GM21576 (cell line): ENCODE data around the gene SPEG.

Source experiments
- ATAC-seq: cut with Tn5 transposase; IDR thresholded peaks from one replicate; pipeline ENCODE4 v1.9.1; 2021; ENCODE audit warnings: mild to moderate bottlenecking, moderate library complexity; ENCODE audit not compliant: unreplicated experiment

Gene SPEG

DNA sequence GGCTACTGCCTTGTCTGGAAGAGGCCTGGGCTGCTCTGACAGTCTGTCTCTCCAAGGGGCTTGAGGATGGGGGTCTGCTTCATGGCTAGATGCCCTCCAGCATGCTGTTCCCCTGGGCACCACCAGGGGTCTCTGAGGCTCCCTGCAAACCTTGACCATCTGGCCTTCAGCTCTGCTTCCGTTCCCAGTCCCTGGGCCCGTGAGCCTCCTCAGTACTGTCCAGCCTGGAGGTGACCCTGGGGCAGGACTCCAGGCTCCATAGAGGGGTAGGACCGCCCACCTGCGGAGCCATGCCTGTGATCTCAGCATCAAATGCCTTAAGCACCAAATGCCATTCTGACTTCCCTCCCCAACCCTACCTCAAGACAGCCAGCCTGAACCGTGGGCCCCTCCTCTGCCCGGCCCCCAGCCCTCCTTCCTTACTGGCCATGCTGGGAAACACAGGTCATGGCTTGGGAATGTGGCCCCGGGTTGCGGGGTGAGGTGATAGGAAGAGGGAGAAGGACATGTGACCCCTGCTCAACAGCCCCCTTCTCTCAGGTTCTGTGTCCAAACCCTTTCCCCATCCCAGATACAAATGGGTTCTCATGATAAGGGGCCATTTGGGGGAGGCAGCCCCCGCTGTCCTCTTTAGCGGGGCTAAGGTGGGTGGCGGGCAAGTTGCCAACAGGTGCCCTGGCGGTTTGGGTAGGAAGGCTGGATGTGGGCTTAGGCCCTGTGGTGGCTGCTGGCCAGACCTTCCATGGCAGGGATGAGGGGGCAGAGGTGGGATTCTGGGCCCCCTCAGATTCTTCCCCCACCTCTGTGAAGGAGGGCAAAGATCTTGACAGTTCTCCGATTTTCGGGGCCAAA lies 25.0 kb downstream of the SPEG start:
- no peak for ATAC-seq

DNA sequence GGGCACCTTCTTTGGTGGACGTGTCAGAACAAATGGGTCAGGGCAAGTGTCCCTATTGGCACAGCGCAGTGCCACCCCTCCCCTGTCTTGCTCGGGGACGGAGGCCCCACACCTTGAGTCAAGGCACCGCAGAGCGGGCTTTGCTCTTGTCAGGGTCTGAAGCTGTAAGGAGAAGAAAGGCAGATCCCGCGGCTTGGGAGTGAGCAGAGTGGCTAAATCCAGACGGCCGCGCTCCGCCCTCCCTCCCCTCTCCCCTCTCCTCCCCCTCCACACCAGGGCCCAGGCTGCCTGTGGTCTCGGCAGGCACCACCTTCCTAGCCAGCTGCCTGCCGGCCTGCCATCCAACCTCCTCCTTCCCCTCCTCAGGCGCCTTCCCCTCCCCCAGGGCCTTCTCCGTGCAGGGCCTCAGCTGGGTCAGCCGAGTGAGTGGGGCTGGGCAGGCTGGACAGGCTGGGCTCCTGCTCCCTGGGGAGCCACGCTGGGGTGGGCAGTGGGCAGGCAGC lies 25.8 kb downstream of the SPEG start:
- no peak for ATAC-seq

DNA sequence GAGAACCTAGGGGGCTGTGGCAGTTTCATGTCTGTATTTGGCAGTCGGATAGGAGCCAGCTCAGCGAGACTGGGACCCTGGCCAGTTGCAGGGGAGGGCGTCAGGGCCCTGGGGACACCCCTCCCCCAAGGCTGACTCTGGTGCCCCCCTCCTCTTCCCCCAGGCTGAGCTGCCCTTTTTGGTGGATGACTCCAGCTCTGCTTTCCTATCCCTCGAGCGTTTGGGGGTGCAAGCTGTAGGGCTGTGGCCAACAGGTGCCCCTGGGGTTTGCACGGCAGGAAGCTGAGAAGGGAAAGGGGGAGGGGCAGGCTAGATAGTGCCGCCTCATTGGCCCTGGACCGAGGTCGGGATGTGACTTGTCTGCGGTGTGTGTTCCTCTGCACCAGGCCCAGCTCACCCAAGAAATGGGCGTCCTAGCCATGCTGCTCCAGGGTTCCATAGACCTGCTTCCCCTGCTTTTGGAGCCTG lies 26.4 kb downstream of the SPEG start:
- no peak for ATAC-seq

DNA sequence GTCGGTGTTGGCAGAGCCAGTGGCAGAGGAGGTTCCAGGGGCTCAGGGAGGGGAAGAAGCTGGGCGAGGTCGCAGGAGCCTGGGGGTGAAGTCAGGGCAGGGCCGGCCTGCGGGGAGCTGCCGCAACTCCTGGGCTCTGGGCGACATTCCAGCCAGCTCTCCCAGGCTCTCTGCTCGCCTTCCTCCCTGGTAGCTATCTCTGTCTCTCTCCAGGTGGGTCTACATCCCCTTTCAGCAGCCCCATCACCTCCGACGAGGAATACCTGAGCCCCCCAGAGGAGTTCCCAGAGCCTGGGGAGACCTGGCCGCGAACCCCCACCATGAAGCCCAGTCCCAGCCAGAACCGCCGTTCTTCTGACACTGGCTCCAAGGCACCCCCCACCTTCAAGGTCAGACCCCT lies 27.0 kb downstream of the SPEG start:
- ATAC-seq: no peak

DNA sequence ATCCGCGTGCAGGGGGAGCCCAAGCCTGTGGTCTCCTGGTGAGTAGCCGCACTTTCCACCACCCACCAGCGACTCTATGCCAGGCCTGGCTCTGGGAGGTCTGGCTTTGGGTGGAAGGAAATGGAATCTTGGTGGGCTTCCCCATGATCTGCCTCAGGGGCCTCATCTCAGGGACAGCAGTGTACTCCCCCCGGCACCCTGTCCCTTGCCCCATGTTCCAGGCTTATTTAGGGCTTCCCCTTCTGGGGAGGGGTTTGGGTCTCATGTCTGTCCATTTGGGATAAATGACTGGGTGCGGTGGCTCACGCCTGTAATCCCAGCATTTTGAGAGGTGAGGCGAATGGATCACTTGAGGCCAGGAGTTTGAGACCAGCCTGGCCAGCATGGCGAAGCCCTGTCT lies 27.7 kb downstream of the SPEG start:
- ATAC-seq: no peak

DNA sequence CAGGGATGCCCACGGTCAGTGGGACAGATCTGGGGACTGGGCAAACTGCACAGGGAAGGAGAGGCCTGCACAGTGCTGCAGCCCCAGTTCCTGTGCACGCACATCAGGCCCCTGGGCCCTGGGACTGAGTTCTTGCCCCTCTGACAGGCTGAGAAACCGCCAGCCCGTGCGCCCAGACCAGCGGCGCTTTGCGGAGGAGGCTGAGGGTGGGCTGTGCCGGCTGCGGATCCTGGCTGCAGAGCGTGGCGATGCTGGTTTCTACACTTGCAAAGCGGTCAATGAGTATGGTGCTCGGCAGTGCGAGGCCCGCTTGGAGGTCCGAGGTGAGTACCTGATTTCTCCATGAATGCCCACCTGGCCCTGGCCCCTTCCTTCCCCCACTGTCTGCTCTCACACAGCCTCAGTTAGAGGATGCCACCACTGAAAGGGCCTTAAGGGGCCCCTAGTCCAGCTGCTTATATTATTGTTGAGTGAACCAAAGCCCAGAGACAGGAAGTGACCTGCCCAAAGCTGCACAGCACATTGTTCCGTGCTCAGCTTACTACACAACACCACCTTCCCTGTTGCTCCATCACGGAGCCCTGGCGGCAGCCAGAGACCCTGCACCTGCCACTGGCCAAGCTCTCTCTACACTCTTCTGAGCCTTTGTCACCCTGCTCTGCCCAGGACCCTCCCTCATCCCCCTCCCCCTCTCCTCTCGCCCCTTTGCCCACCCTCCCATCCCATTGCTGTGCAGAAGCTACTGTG lies 29.8 kb downstream of the SPEG start:
- no peak for ATAC-seq

DNA sequence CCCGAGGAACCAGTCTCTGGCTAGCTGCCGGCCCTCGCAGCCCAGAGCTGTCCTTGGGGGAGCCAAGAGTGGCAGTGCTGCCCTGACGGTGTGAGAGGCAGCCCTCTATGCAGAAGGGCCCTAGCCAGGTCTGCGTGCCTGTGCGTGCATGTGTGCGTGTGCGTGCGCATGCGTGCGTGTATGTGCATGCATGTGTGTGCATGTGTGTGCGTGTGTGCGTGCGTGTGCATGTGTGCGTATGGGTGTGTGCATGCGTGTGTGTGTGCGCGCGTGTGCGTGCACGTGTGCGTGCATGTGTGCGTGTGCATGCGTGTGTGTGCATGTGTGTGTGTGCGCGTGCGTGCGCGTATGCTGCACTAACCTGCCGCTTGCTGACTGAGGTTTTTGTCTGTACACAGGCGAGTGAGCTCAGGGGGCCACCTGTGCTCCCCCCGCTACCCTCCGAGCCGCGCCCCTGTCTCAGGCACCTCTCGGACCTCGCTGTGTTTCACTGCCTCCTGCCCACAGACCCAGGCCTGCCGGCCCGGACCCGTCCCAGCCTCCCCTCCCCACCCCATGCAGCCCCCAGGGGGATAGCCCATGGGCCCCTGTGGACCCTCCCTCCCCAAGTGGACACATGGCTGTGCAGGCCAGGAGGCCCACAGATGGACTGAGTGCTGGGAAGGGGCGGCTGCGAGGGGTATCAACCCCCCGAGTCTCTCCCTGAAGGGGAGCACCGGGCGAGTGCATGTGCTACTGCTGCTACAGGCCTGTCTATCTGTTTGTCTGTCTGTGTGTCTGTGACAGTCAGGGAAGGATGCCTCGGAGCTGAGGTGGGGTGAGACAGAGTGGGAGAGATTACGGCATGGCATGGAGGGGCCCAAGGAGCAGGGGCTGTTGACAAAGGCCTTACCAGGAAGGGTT lies 31.3 kb downstream of the SPEG start:
- ATAC-seq: no peak

DNA sequence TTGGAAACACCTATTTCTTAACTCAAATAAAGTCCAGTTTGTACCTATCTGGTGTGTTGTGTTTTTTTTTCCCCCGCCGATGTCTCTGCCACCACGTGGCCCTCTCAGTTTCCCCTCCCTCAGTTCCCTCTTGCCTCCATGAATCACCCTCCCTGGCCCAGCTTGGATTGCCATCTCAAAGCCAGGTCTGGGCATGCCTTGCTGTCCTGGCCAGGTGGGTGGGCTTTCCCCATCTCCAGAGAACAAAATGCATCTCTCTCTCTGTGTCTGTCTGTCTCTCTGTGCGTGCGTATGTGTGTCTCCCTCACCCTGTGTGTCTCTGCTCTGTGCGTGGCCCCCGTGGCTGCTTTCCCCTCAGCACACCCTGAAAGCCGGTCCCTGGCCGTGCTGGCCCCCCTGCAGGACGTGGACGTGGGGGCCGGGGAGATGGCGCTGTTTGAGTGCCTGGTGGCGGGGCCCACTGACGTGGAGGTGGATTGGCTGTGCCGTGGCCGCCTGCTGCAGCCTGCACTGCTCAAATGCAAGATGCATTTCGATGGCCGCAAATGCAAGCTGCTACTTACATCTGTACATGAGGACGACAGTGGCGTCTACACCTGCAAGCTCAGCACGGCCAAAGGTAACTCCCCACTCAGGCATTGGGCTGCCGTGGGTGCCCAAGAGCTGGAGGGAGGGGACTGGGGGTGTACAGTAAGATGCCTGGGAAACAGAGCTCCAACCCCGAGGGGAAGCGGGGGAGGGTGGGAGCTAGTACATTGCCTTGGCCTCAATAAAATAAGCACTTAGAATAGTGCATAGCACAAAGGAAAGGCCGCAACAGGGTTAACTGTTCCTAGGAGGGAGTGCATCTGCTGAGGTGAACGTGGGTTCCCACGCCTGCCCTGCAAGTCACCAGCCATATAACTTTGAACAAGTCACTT lies 32.4 kb downstream of the SPEG start:
- ATAC-seq: no peak

DNA sequence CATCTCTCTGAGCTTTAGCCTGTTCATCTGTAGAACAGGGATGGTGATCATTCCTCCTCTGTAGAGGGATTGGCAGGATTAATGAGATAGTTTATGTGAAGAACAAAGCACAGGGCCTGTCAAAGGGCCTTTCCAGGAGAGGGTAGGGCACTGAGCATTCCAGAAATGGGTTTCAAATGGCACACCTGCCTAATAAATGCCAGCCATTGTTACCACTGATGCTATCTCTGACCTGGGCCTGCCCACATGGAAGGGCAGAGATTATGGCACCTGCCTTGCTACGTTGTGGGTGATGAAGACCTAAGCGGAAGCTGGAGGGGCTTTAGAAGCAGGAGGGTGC lies 33.1 kb downstream of the SPEG start:
- no peak for ATAC-seq

DNA sequence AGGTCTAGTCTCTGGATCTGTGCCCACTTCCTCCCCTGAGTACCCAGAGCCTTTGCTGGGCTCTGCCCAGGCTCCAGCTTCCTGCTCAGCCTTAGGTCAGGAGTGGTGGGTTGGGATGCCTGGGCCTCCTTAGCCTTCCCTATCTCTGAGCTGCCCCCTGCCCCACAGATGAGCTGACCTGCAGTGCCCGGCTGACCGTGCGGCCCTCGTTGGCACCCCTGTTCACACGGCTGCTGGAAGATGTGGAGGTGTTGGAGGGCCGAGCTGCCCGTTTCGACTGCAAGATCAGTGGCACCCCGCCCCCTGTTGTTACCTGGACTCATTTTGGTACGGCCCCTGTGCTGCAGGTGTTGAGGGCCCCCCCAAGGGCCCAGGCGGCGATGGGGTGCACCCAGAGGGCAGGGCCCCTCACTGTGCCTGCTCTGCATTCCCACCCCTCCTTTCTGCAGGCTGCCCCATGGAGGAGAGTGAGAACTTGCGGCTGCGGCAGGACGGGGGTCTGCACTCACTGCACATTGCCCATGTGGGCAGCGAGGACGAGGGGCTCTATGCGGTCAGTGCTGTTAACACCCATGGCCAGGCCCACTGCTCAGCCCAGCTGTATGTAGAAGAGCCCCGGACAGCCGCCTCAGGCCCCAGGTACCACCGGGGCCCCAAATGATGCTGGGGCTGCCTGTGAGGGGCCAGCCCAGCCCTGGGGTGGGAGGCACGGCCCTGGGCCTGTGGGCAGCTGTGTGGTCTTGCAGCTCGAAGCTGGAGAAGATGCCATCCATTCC lies 34.0 kb downstream of the SPEG start:
- ATAC-seq: no peak

DNA sequence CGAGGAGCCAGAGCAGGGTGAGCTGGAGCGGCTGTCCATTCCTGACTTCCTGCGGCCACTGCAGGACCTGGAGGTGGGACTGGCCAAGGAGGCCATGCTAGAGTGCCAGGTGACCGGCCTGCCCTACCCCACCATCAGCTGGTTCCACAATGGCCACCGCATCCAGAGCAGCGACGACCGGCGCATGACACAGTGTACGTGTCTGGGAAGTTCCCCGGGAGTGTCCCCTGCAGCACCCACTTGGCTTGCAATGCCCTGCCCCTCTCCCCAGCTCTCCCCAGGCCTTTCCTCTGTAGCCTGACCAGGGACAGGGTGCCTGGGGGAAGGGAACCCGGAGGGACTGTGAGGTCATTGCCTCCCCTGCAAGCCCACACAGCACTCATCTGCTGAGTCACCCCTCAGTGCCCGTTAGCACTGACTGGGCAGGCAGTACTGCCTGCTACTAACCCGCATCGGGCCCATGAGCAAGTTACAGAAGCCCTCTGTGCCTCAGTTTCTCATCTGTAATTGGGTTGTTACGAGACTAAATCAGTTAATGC lies 34.6 kb downstream of the SPEG start:
- no peak for ATAC-seq

DNA sequence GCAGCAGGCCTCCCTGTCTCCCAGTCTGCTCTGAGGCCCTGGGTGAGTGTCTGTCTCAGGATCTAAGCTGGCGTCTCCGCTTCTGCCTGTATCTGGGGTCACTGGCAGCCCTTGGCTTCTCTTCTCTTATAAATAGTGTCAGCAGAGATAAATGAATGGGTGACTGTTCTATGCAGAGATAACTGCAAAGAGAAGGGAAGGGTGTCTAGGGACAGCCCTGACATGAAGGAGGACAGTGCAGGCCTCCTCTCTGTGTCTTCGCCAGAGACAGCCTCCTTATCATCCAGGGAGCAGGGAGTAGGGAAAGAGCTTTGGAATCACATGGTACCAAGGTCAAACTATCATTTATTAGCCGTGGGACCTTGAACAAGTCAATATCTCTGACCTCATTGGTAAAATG lies 35.8 kb downstream of the SPEG start:
- no peak for ATAC-seq

DNA sequence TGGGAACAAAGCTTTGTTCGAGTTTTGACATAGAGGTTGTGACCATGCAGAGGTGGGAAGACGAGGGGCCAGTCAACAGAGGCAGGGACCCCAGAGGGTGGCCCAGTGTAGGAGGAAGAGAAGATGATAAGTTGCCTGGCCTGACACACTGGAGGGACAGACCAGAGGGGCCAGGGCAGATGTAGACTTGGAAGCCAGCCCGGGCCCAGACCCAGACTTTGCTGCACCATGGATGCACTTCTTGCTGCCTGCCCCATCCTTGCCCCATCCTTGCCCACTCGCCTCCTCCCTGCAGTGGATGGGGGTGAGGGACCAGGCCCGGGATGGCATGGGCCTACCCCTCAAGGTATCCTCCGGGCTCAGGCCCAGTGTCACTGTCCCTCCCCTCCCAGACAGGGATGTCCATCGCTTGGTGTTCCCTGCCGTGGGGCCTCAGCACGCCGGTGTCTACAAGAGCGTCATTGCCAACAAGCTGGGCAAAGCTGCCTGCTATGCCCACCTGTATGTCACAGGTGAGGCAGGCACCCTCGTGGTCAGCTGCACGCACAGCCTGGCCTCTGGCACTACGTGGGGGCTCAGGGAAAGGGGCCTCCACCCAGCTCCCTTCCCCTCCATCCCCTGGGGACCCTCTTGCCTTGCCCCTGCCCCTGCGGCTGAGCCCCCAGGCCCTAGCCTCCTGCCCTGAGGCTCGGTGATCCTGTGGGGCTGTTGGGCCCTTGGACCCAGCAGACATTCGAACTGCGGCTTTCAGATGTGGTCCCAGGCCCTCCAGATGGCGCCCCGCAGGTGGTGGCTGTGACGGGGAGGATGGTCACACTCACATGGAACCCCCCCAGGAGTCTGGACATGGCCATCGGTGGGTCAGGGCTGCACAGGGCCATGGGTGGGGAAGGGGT lies 37.1 kb downstream of the SPEG start:
- no peak for ATAC-seq

DNA sequence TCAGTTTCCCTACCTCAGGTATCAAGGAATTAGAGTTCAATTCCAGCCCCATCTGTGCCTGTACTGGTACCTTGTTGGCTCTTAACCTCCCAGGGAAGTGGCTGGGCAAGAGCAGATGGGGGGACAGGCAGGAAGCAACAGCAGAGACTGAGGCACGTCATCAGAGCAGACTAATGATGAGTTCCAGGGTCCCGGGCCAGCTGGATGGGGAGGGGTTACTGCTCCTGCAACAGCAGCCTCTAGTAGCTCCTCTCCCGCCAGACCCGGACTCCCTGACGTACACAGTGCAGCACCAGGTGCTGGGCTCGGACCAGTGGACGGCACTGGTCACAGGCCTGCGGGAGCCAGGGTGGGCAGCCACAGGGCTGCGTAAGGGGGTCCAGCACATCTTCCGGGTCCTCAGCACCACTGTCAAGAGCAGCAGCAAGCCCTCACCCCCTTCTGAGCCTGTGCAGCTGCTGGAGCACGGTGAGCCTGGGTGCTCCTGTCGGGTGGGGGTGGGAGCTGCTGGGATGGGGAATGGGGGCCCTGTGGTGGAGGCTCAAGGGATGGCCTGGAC lies 38.1 kb downstream of the SPEG start:
- no peak for ATAC-seq

DNA sequence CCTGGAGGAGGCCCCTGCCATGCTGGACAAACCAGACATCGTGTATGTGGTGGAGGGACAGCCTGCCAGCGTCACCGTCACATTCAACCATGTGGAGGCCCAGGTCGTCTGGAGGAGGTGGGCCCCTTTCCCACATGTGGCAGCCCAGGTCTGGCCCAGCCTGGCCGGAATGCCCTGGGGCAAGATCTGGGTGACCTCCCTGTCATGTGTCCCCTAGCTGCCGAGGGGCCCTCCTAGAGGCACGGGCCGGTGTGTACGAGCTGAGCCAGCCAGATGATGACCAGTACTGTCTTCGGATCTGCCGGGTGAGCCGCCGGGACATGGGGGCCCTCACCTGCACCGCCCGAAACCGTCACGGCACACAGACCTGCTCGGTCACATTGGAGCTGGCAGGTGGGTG lies 38.9 kb downstream of the SPEG start:
- no peak for ATAC-seq

DNA sequence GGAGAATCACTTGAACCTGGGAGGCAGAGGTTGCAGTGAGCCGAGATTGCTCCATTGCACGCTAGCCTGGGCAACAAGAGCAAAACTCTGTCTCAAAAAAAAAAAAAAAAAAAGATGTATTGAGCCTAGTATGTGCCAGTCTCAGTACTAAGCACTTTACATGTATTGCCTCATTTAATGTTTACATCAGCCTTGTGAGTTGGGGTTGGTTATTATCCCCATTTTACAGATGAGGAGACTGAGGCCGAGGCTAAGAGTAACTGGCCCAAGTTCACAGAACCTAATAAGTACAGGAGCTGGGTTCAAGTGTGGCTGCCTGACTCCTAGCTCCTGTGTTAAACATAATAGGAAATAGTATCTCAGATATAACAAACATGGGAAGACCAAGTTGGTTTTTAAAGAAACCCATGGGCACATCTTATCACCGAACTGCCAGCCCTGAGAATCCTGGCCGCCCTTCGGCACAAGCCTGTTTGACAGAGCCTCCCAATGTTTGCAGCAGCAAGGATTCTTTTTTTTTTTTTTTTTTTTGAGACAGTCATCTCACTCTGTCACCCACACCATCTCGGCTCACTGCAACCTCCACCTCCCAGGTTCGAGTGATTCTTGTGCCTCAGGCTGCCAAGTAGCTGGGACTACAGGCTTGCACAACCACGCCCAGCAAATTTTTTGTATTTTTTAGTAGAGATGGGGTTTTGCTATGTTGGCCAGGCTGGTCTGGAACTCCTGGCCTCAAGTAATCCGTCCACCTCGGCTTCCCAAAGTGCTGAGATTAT lies 39.8 kb downstream of the SPEG start:
- ATAC-seq: no peak

DNA sequence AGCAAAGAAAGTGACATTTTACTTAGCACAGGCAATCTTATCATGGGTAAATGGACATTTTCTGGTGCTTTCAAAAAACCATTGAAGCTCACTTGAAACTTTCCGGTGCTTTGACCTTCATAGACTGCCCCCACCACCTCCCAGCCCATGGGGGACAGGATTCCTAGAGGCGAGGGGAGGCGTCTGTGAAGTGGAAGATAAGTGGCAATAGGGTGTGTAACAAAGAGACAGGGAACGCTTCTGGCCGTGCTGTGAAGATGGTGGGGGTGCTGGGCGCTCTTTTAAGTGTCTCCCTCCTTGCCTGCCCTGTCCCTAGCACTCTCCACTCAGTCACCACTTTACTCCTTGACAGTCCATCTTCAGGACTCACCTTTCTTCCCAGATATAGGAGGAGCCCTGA lies 40.6 kb downstream of the SPEG start:
- no peak for ATAC-seq
